Spleen (tissue), 7 donors: ENCODE measurements around the gene SSR1.

Source experiments
- POLR2A ChIP-seq, 3 donors: fragments of 450-650 bp; IDR thresholded peaks; one replicate each; pipeline ENCODE4 v1.5.1; 2017; ENCODE audit warnings: antibody characterized with exemption in 3 of 3, mild to moderate bottlenecking in 1 of 3
- TF ChIP-seq, protein P1 (sequence below), 11 experiments: fragments of 200-600 bp in 7 of 11; fragments of 450-650 bp in 4 of 11; sonication (generic) in 4 of 11; IDR thresholded peaks in 8 of 11; conservative IDR thresholded peaks in 3 of 11; 1 replicate in 7 of 11; 2 replicates in 4 of 11; pipeline versions ENCODE4 v1.4.0 to v1.8.0; 2016 to 2021; ENCODE audit warnings: antibody characterized with exemption in 11 of 11, inconsistent platforms in 4 of 11, mild to moderate bottlenecking in 1 of 11
- donor health status: DM: no; HTN: no; CAD: no; lungs with moderate emphysema.
- donor health status: DM: no; HTN: no; CAD: no.
- donor health status: DM: no; HTN: no; CAD: no.

DNA sequence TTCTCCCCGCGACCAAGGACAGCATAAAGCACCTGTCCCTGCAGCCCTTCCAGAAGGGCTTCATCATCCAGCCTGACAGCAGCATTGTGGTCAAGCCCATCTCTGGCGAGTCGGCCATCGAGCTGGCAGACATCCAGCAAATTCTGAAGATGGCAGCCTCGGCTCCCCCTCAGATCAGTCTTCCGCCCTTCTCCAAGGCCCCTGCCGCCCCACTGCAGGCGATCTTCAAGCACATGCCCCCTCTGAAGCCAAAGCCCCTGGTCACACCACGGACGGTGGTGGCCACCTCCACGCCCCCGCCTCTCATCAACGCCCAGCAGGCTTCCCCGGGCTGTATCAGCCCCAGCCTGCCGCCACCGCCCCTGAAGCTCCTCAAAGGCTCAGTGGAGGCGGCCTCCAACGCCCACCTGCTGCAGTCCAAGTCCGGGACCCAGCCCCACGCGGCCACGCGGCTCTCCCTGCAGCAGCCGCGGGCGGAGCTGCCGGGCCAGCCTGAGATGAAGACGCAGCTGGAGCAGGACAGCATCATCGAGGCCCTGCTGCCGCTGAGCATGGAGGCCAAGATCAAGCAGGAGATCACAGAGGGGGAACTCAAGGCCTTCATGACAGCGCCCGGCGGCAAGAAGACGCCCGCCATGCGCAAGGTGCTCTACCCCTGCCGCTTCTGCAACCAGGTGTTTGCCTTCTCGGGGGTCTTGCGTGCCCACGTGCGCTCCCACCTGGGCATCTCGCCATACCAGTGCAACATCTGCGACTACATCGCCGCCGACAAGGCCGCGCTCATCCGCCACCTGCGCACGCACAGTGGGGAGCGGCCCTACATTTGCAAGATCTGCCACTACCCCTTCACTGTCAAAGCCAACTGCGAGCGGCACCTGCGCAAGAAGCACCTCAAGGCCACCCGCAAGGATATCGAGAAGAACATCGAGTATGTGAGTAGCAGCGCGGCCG lies 83.3 kb downstream of the SSR1 start:
- TF ChIP-seq, protein P1, sequence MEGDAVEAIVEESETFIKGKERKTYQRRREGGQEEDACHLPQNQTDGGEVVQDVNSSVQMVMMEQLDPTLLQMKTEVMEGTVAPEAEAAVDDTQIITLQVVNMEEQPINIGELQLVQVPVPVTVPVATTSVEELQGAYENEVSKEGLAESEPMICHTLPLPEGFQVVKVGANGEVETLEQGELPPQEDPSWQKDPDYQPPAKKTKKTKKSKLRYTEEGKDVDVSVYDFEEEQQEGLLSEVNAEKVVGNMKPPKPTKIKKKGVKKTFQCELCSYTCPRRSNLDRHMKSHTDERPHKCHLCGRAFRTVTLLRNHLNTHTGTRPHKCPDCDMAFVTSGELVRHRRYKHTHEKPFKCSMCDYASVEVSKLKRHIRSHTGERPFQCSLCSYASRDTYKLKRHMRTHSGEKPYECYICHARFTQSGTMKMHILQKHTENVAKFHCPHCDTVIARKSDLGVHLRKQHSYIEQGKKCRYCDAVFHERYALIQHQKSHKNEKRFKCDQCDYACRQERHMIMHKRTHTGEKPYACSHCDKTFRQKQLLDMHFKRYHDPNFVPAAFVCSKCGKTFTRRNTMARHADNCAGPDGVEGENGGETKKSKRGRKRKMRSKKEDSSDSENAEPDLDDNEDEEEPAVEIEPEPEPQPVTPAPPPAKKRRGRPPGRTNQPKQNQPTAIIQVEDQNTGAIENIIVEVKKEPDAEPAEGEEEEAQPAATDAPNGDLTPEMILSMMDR (IDR thresholded peaks at IDR 0.05 in 8 of 11, conservative IDR thresholded peaks at IDR 0.05 in 3 of 11): no peak
- TF ChIP-seq POLR2A (IDR thresholded peaks at IDR 0.05): no peak
